K562 (cell line): ENCODE results near the gene CHD8. TPM values are rescaled to one million over a fixed set of nuclear protein-coding genes. Genes with fewer than 3 reads are reported as not detected.

Experiments used
- ARNT ChIP-seq, 2 experiments: fragments of 450-650 bp; IDR thresholded peaks; 2 replicates each; pipeline ENCODE4 v1.6.1; 2016; ENCODE audit warnings: mild to moderate bottlenecking in 1 of 2
- BCL6 ChIP-seq: fragments of 250-450 bp; sonication (Bioruptor Pico); IDR thresholded peaks from 2 replicates; pipeline ENCODE4 v1.4.0; 2020
- ELF1 ChIP-seq: fragments of 200-800 bp; sonication (Bioruptor generic); IDR thresholded peaks from 2 replicates; pipeline ENCODE4 v1.6.1; 2016; ENCODE audit warnings: missing genetic modification characterization, missing compliant biosample characterization
- ELF4 ChIP-seq: fragments of 450-650 bp; formaldehyde crosslinking; IDR thresholded peaks from 2 replicates; pipeline ENCODE4 v1.4.0; 2022; ENCODE audit warnings: missing genetic modification characterization
- GABPA ChIP-seq: fragments of 200-800 bp; sonication (Bioruptor generic); conservative IDR thresholded peaks from 2 replicates; pipeline ENCODE4 v1.6.1; 2016; ENCODE audit warnings: low read depth, missing genetic modification characterization, missing compliant biosample characterization
- HNRNPK ChIP-seq: fragments of 200-400 bp; formaldehyde crosslinking; IDR thresholded peaks from one replicate; pipeline ENCODE4 v1.6.1; 2018; ENCODE audit warnings: mild to moderate bottlenecking, low read depth, low read length; ENCODE audit not compliant: poor library complexity, severe bottlenecking
- NEUROD1 ChIP-seq: fragments of 150-350 bp; IDR thresholded peaks from 2 replicates; pipeline ENCODE4 v1.6.1; 2014; ENCODE audit warnings: borderline replicate concordance, low read length, low read depth; ENCODE audit not compliant: partially characterized antibody
- NFE2L1 ChIP-seq: fragments of 450-650 bp; IDR thresholded peaks from 2 replicates; pipeline ENCODE4 v1.6.1; 2016; ENCODE audit warnings: missing genetic modification characterization, low read depth, mild to moderate bottlenecking, missing compliant biosample characterization, moderate library complexity, borderline replicate concordance
- PCBP2 ChIP-seq: fragments of 200-400 bp; formaldehyde crosslinking; IDR thresholded peaks from 2 replicates; pipeline ENCODE4 v1.6.1; 2018; ENCODE audit warnings: low read length, low read depth, mild to moderate bottlenecking, moderate library complexity; ENCODE audit not compliant: poor library complexity, severe bottlenecking
- RBBP5 ChIP-seq: fragments of 200-600 bp; sonication (generic); IDR thresholded peaks from 2 replicates; pipeline ENCODE4 v1.6.1; 2012; ENCODE audit warnings: borderline replicate concordance, mild to moderate bottlenecking, low read length, control low read depth, inconsistent platforms; ENCODE audit not compliant: insufficient read depth, poor library complexity, severe bottlenecking
- RBM39 ChIP-seq: fragments of 200-400 bp; formaldehyde crosslinking; optimal IDR thresholded peaks from 2 replicates; pipeline ENCODE3; 2018; ENCODE audit warnings: low read depth, low read length
- RHOXF2B ChIP-seq: fragments of 250-450 bp; sonication (Bioruptor Pico); conservative IDR thresholded peaks from 2 replicates; pipeline ENCODE4 v1.5.1; 2021
- SIN3B ChIP-seq: fragments of 450-650 bp; IDR thresholded peaks from 2 replicates; pipeline ENCODE4 v1.6.1; 2017; ENCODE audit warnings: low read depth, mild to moderate bottlenecking, moderate library complexity
- SMAD2 ChIP-seq: fragments of 150-350 bp; IDR thresholded peaks from 2 replicates; pipeline ENCODE4 v1.6.1; 2014; ENCODE audit warnings: low read depth, mild to moderate bottlenecking, low read length
- ZBED1 ChIP-seq: IDR thresholded peaks from 2 replicates; pipeline ENCODE4 v1.6.1; 2014
- ZC3H4 ChIP-seq: sonication (generic); formaldehyde crosslinking; IDR thresholded peaks from 2 replicates; pipeline ENCODE4 v1.9.0; 2021; ENCODE audit warnings: missing genetic modification reagents, borderline replicate concordance
- ZNF197 ChIP-seq: fragments of 200-800 bp; sonication (Bioruptor generic); IDR thresholded peaks from 2 replicates; pipeline ENCODE4 v1.6.1; 2016; ENCODE audit warnings: low read depth, missing genetic modification characterization, missing compliant biosample characterization
- ZNF57 ChIP-seq: fragments of 450-650 bp; formaldehyde crosslinking; IDR thresholded peaks from 2 replicates; pipeline ENCODE4 v1.4.0; 2020; ENCODE audit warnings: mild to moderate bottlenecking, moderate library complexity
- polyA plus RNA-seq, 8 experiments: library from polyadenylated mRNA; depleted of rRNA in 4 of 8; stranded (reverse) in 5 of 8; unstranded in 3 of 8; fragments of >200 nt; fragmentation: Nextera tagmentation in 2 of 8; fragmentation: Illumina TruSeq in 1 of 8; extraction: Ambion mirVana in 2 of 8; extraction: Trizol in 1 of 8; gene quantifications; 2 replicates each; pipeline versions ENCODE4 v1.2.1 to v1.2.3, GENCODE V29; 2011 to 2014; ENCODE audit warnings: inconsistent platforms in 1 of 8, missing spikeins in 1 of 8
- total RNA-seq, 7 experiments: library from RNA; depleted of rRNA in 6 of 7; stranded (reverse); fragments of >200 nt in 6 of 7; fragmentation: Illumina TruSeq in 2 of 7; extraction: Trizol in 2 of 7; gene quantifications; 2 replicates each; pipeline versions ENCODE4 v1.2.1 to v1.2.3, GENCODE V29; 2011 to 2021; ENCODE audit warnings: low replicate concordance in 1 of 7
- TF ChIP-seq, protein P1 (sequence below): sonication (generic); formaldehyde crosslinking; IDR thresholded peaks from 2 replicates; pipeline ENCODE4 v1.9.0; 2022; ENCODE audit warnings: mild to moderate bottlenecking, missing genetic modification reagents
- TF ChIP-seq, protein P2 (sequence below): sonication (generic); formaldehyde crosslinking; IDR thresholded peaks from 2 replicates; pipeline ENCODE4 v1.8.1; 2022; ENCODE audit warnings: missing genetic modification reagents
- TF ChIP-seq, protein P3 (sequence below): fragments of 450-650 bp; IDR thresholded peaks from 2 replicates; pipeline ENCODE4 v1.6.1; 2017; ENCODE audit warnings: mild to moderate bottlenecking, moderate library complexity
- TF ChIP-seq, protein P4 (sequence below), 2 experiments: fragments of 450-650 bp in 1 of 2; sonication (generic) in 1 of 2; formaldehyde crosslinking in 1 of 2; IDR thresholded peaks in 1 of 2; conservative IDR thresholded peaks in 1 of 2; 2 replicates each; pipeline versions ENCODE4 v1.6.1 to v1.8.1; 2016 to 2023; ENCODE audit warnings: mild to moderate bottlenecking in 2 of 2, moderate library complexity in 2 of 2, inconsistent platforms in 1 of 2, missing genetic modification reagents in 1 of 2
- TF ChIP-seq, protein P5 (sequence below), 2 experiments: fragments of 450-650 bp; IDR thresholded peaks; 2 replicates each; pipeline ENCODE4 v1.6.1; 2016

CHD8 gene
- total and polyA plus RNA-seq, 9 of the 15 experiments (the other 6 are each of a cell fraction or from before 2014, with no cell fraction given): 11.1 to 51.2 (median 32.8) TPM

- TF ChIP-seq, protein P1, sequence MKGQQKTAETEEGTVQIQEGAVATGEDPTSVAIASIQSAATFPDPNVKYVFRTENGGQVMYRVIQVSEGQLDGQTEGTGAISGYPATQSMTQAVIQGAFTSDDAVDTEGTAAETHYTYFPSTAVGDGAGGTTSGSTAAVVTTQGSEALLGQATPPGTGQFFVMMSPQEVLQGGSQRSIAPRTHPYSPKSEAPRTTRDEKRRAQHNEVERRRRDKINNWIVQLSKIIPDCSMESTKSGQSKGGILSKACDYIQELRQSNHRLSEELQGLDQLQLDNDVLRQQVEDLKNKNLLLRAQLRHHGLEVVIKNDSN (CRISPR knock-in tag): peak; percentile 95
- TF ChIP-seq, protein P2, sequence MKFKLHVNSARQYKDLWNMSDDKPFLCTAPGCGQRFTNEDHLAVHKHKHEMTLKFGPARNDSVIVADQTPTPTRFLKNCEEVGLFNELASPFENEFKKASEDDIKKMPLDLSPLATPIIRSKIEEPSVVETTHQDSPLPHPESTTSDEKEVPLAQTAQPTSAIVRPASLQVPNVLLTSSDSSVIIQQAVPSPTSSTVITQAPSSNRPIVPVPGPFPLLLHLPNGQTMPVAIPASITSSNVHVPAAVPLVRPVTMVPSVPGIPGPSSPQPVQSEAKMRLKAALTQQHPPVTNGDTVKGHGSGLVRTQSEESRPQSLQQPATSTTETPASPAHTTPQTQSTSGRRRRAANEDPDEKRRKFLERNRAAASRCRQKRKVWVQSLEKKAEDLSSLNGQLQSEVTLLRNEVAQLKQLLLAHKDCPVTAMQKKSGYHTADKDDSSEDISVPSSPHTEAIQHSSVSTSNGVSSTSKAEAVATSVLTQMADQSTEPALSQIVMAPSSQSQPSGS (CRISPR knock-in tag): no peak
- TF ChIP-seq ZNF197 (CRISPR knock-in tag): no peak
- TF ChIP-seq, protein P3, sequence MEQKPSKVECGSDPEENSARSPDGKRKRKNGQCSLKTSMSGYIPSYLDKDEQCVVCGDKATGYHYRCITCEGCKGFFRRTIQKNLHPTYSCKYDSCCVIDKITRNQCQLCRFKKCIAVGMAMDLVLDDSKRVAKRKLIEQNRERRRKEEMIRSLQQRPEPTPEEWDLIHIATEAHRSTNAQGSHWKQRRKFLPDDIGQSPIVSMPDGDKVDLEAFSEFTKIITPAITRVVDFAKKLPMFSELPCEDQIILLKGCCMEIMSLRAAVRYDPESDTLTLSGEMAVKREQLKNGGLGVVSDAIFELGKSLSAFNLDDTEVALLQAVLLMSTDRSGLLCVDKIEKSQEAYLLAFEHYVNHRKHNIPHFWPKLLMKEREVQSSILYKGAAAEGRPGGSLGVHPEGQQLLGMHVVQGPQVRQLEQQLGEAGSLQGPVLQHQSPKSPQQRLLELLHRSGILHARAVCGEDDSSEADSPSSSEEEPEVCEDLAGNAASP: no peak
- peak; percentile 93 for TF ChIP-seq RBBP5
- no peak for TF ChIP-seq NFE2L1 (tag)
- no peak for TF ChIP-seq SIN3B
- TF ChIP-seq ZC3H4 (CRISPR knock-in tag): no peak
- peak; percentile 94 for TF ChIP-seq ELF1 (tag)
- TF ChIP-seq ELF4: no peak
- TF ChIP-seq ZNF57 (CRISPR knock-in tag): no peak
- 0 out of 4 replicates have a peak, but pooled peaks have one; percentile 44 to 48 for TF ChIP-seq ARNT (IDR thresholded peaks at IDR 0.05)
- TF ChIP-seq ZBED1: no peak
- TF ChIP-seq SMAD2: no peak
- TF ChIP-seq, protein P4, sequence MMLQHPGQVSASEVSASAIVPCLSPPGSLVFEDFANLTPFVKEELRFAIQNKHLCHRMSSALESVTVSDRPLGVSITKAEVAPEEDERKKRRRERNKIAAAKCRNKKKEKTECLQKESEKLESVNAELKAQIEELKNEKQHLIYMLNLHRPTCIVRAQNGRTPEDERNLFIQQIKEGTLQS (IDR thresholded peaks at IDR 0.05): peak; percentile 29; the same call in 1 of the 2 replicates
- TF ChIP-seq, protein P4 (CRISPR knock-in tag; conservative IDR thresholded peaks at IDR 0.05): no peak
- TF ChIP-seq BCL6 (CRISPR knock-in tag): no peak
- TF ChIP-seq, protein P5, sequence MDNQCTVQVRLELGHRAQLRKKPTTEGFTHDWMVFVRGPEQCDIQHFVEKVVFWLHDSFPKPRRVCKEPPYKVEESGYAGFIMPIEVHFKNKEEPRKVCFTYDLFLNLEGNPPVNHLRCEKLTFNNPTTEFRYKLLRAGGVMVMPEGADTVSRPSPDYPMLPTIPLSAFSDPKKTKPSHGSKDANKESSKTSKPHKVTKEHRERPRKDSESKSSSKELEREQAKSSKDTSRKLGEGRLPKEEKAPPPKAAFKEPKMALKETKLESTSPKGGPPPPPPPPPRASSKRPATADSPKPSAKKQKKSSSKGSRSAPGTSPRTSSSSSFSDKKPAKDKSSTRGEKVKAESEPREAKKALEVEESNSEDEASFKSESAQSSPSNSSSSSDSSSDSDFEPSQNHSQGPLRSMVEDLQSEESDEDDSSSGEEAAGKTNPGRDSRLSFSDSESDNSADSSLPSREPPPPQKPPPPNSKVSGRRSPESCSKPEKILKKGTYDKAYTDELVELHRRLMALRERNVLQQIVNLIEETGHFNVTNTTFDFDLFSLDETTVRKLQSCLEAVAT (IDR thresholded peaks at IDR 0.05): no peak
- peak; percentile 99 for TF ChIP-seq GABPA (tag)
- TF ChIP-seq PCBP2: no peak
- TF ChIP-seq RHOXF2B (CRISPR knock-in tag): no peak
- no peak for TF ChIP-seq RBM39
- TF ChIP-seq HNRNPK: no peak
- no peak for TF ChIP-seq NEUROD1
These were observed 72.0 kb downstream of the CHD8 start, which contains the start of gene SUPT16H (continued) for GRCh38 chr14:21383848-21384493.
